GM23338 (cell line): ENCODE results near the gene CBX2. TPM values are rescaled to one million over a fixed set of nuclear protein-coding genes. Genes with fewer than 3 reads are reported as not detected.

Experiments
- ATAC-seq: fragments of 200-7000 bp; cut with Tn5 transposase; 3 replicates; pipeline ENCODE4 v1.9.1; 2020
- DNase-seq: peaks from one replicate; pipeline ENCODE4 v3.0.0-alpha.2; 2015; ENCODE audit warnings: low spot score
- H2AFZ ChIP-seq: fragments of 200-600 bp; sonication (generic); 2 replicates; pipeline ENCODE4 v1.8.0; 2016; ENCODE audit warnings: antibody characterized with exemption, mild to moderate bottlenecking, moderate library complexity
- H3F3A ChIP-seq: fragments of 200-600 bp; sonication (generic); replicated peaks from 2 replicates; pipeline ENCODE4 v1.8.0; 2017; ENCODE audit warnings: antibody characterized with exemption, mixed run types, low read depth
- H3K27ac ChIP-seq: fragments of 200-600 bp; sonication (generic); 2 replicates; pipeline ENCODE4 v1.6.1; 2016; ENCODE audit warnings: low read depth
- H3K27me3 ChIP-seq: fragments of 200-600 bp; sonication (generic); 2 replicates; pipeline ENCODE4 v1.8.0; 2016; ENCODE audit warnings: mild to moderate bottlenecking, mixed run types, moderate library complexity; ENCODE audit not compliant: insufficient read depth
- H3K36me3 ChIP-seq: fragments of 200-600 bp; sonication (generic); 2 replicates; pipeline ENCODE4 v1.8.0; 2016; ENCODE audit warnings: mild to moderate bottlenecking; ENCODE audit not compliant: insufficient read depth
- H3K4me1 ChIP-seq: fragments of 200-600 bp; sonication (generic); 2 replicates; pipeline ENCODE4 v1.8.0; 2016; ENCODE audit warnings: mild to moderate bottlenecking, moderate library complexity; ENCODE audit not compliant: insufficient read depth
- H3K4me2 ChIP-seq: fragments of 200-600 bp; sonication (generic); 2 replicates; pipeline ENCODE4 v1.7.1; 2017; ENCODE audit warnings: mixed run types
- H3K4me3 ChIP-seq: fragments of 200-600 bp; sonication (generic); 2 replicates; pipeline ENCODE4 v1.6.1; 2016; ENCODE audit warnings: mixed run types
- H3K79me2 ChIP-seq: fragments of 200-600 bp; sonication (generic); replicated peaks from 2 replicates; pipeline ENCODE4 v1.8.0; 2017; ENCODE audit warnings: mild to moderate bottlenecking; ENCODE audit not compliant: insufficient read depth
- H3K9me2 ChIP-seq: fragments of 200-600 bp; sonication (generic); 2 replicates; pipeline ENCODE4 v1.8.0; 2017; ENCODE audit not compliant: insufficient read depth
- H4K20me1 ChIP-seq: fragments of 200-600 bp; sonication (generic); replicated peaks from 2 replicates; pipeline ENCODE4 v1.8.0; 2017; ENCODE audit warnings: mild to moderate bottlenecking; ENCODE audit not compliant: insufficient read depth
- H3K27ac Mint-ChIP-seq: 2 replicates; pipeline ENCODE4 v1.8.0; 2020; ENCODE audit warnings: inconsistent platforms, mild to moderate bottlenecking, moderate library complexity, mixed read lengths
- H3K27me3 Mint-ChIP-seq: 3 replicates; pipeline ENCODE4 v1.8.0; 2022; ENCODE audit warnings: low read depth, mild to moderate bottlenecking, moderate library complexity, mixed read lengths, inconsistent platforms; ENCODE audit not compliant: insufficient read depth, poor library complexity
- H3K36me3 Mint-ChIP-seq: 3 replicates; pipeline ENCODE4 v1.8.0; 2021; ENCODE audit warnings: low read depth, mild to moderate bottlenecking, inconsistent platforms, moderate library complexity, mixed read lengths
- H3K4me1 Mint-ChIP-seq: 3 replicates; pipeline ENCODE4 v1.8.0; 2020; ENCODE audit warnings: mild to moderate bottlenecking, inconsistent platforms, mixed read lengths
- H3K4me3 Mint-ChIP-seq: 3 replicates; pipeline ENCODE4 v1.8.0; 2021; ENCODE audit warnings: moderate library complexity, mild to moderate bottlenecking, inconsistent platforms, mixed read lengths
- H3K9me3 Mint-ChIP-seq: 3 replicates; pipeline ENCODE4 v1.8.0; 2020; ENCODE audit warnings: moderate library complexity, mild to moderate bottlenecking, inconsistent platforms, mixed read lengths
- CREB1 ChIP-seq: fragments of 250-450 bp; sonication (Bioruptor Pico); IDR thresholded peaks from 2 replicates; pipeline ENCODE4 v1.5.0; 2020; ENCODE audit warnings: low read depth, mild to moderate bottlenecking, moderate library complexity
- EZH2 ChIP-seq: fragments of 200-600 bp; sonication (generic); IDR thresholded peaks from one replicate; pipeline ENCODE4 v1.8.0; 2017; ENCODE audit warnings: antibody characterized with exemption, mild to moderate bottlenecking, low read depth; ENCODE audit not compliant: unreplicated experiment
- JUNB ChIP-seq: IDR thresholded peaks from one replicate; pipeline ENCODE4 v1.6.1; 2016; ENCODE audit warnings: antibody characterized with exemption; ENCODE audit not compliant: unreplicated experiment
- NANOG ChIP-seq: IDR thresholded peaks from 2 replicates; pipeline ENCODE4 v1.6.1; 2016; ENCODE audit warnings: antibody characterized with exemption, borderline replicate concordance
- STAT1 ChIP-seq: IDR thresholded peaks from one replicate; pipeline ENCODE4 v1.6.1; 2016; ENCODE audit warnings: antibody characterized with exemption; ENCODE audit not compliant: unreplicated experiment
- polyA plus RNA-seq: library from polyadenylated mRNA; unstranded; fragments of >200 nt; fragmentation: Nextera tagmentation; extraction: Ambion mirVana; gene quantifications from 2 replicates; pipeline ENCODE4 v1.2.1, GENCODE V29; 2016
- total RNA-seq: library from RNA; depleted of rRNA; stranded (reverse); fragments of >200 nt; shearing (Covaris generic); gene quantifications from 2 replicates; pipeline ENCODE4 v1.2.3, GENCODE V29; 2014
- TF ChIP-seq, protein P1 (sequence below): IDR thresholded peaks from one replicate; pipeline ENCODE4 v1.6.1; 2018; ENCODE audit warnings: antibody characterized with exemption; ENCODE audit not compliant: unreplicated experiment
- TF ChIP-seq, protein P2 (sequence below): fragments of 250-450 bp; sonication (Bioruptor Pico); IDR thresholded peaks from 2 replicates; pipeline ENCODE4 v1.5.0; 2020; ENCODE audit warnings: mild to moderate bottlenecking, moderate library complexity
- TF ChIP-seq, protein P3 (sequence below): IDR thresholded peaks from 2 replicates; pipeline ENCODE4 v1.6.1; 2016; ENCODE audit warnings: antibody characterized with exemption

CBX2 gene
- total and polyA plus RNA-seq, 2 experiments from 2014 or later = 26.6 to 114 TPM

DNA sequence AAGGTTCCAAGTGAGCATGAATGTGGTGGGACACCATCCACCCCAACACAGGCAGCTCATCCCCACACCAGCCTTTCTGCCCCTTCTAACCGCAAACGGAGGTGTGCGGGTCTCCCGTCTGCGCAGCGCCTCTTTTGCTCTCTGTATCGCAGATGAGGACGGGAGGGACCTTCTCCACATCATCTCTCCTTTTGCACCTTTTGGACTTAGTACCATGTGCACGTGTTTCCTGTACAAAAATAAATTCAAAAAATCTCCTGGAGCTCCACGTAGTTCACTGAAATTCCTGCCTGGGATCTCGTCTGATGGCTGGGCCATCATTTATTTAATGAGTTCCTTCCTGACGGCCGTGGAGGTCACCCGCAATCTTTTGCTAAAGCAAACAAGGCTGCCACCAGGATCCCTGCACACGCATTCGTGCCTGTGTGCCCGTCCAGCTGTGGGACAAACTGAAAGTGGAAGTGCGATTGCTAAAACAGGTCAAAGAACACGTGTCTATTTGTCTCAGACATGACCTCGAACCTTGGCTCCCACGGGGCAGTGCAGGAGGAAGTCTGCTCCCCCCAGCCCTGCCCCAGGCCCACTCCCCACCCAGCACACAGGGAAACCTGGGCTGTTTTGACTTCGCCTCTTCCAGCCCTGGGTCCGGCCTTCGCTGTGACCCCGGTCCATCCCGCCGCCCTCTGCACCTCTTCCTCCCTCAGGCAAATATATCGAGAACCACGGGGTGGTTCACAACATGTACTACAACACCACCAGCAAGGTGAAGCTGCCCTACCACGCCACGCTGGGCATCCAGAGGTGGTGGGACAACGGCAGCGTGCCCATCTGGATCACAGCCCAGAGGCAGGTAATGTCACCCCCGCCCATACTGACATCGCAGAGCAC is 44.9 kb upstream of the CBX2 start:
- no peak overlapping the region for H2AFZ ChIP-seq
- H4K20me1 ChIP-seq = no peaks in the 10 kb centered on the region
- DNase-seq (no peak), ATAC-seq (no peak)
- no peak overlapping the region for H3K27ac ChIP-seq
- no peak overlapping the region for H3K4me3 ChIP-seq
- no peaks in the 10 kb centered on the region for H3K4me1 ChIP-seq
- no peak overlapping the region for H3K27ac Mint-ChIP-seq
- no peak overlapping the region for H3K4me3 Mint-ChIP-seq
- TF ChIP-seq NANOG (no peak), EZH2 (no peak), CREB1 (no peak), STAT1 (no peak), JUNB (no peak)
- TF ChIP-seq, protein P1, sequence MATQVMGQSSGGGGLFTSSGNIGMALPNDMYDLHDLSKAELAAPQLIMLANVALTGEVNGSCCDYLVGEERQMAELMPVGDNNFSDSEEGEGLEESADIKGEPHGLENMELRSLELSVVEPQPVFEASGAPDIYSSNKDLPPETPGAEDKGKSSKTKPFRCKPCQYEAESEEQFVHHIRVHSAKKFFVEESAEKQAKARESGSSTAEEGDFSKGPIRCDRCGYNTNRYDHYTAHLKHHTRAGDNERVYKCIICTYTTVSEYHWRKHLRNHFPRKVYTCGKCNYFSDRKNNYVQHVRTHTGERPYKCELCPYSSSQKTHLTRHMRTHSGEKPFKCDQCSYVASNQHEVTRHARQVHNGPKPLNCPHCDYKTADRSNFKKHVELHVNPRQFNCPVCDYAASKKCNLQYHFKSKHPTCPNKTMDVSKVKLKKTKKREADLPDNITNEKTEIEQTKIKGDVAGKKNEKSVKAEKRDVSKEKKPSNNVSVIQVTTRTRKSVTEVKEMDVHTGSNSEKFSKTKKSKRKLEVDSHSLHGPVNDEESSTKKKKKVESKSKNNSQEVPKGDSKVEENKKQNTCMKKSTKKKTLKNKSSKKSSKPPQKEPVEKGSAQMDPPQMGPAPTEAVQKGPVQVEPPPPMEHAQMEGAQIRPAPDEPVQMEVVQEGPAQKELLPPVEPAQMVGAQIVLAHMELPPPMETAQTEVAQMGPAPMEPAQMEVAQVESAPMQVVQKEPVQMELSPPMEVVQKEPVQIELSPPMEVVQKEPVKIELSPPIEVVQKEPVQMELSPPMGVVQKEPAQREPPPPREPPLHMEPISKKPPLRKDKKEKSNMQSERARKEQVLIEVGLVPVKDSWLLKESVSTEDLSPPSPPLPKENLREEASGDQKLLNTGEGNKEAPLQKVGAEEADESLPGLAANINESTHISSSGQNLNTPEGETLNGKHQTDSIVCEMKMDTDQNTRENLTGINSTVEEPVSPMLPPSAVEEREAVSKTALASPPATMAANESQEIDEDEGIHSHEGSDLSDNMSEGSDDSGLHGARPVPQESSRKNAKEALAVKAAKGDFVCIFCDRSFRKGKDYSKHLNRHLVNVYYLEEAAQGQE = no peak
- TF ChIP-seq, protein P2, sequence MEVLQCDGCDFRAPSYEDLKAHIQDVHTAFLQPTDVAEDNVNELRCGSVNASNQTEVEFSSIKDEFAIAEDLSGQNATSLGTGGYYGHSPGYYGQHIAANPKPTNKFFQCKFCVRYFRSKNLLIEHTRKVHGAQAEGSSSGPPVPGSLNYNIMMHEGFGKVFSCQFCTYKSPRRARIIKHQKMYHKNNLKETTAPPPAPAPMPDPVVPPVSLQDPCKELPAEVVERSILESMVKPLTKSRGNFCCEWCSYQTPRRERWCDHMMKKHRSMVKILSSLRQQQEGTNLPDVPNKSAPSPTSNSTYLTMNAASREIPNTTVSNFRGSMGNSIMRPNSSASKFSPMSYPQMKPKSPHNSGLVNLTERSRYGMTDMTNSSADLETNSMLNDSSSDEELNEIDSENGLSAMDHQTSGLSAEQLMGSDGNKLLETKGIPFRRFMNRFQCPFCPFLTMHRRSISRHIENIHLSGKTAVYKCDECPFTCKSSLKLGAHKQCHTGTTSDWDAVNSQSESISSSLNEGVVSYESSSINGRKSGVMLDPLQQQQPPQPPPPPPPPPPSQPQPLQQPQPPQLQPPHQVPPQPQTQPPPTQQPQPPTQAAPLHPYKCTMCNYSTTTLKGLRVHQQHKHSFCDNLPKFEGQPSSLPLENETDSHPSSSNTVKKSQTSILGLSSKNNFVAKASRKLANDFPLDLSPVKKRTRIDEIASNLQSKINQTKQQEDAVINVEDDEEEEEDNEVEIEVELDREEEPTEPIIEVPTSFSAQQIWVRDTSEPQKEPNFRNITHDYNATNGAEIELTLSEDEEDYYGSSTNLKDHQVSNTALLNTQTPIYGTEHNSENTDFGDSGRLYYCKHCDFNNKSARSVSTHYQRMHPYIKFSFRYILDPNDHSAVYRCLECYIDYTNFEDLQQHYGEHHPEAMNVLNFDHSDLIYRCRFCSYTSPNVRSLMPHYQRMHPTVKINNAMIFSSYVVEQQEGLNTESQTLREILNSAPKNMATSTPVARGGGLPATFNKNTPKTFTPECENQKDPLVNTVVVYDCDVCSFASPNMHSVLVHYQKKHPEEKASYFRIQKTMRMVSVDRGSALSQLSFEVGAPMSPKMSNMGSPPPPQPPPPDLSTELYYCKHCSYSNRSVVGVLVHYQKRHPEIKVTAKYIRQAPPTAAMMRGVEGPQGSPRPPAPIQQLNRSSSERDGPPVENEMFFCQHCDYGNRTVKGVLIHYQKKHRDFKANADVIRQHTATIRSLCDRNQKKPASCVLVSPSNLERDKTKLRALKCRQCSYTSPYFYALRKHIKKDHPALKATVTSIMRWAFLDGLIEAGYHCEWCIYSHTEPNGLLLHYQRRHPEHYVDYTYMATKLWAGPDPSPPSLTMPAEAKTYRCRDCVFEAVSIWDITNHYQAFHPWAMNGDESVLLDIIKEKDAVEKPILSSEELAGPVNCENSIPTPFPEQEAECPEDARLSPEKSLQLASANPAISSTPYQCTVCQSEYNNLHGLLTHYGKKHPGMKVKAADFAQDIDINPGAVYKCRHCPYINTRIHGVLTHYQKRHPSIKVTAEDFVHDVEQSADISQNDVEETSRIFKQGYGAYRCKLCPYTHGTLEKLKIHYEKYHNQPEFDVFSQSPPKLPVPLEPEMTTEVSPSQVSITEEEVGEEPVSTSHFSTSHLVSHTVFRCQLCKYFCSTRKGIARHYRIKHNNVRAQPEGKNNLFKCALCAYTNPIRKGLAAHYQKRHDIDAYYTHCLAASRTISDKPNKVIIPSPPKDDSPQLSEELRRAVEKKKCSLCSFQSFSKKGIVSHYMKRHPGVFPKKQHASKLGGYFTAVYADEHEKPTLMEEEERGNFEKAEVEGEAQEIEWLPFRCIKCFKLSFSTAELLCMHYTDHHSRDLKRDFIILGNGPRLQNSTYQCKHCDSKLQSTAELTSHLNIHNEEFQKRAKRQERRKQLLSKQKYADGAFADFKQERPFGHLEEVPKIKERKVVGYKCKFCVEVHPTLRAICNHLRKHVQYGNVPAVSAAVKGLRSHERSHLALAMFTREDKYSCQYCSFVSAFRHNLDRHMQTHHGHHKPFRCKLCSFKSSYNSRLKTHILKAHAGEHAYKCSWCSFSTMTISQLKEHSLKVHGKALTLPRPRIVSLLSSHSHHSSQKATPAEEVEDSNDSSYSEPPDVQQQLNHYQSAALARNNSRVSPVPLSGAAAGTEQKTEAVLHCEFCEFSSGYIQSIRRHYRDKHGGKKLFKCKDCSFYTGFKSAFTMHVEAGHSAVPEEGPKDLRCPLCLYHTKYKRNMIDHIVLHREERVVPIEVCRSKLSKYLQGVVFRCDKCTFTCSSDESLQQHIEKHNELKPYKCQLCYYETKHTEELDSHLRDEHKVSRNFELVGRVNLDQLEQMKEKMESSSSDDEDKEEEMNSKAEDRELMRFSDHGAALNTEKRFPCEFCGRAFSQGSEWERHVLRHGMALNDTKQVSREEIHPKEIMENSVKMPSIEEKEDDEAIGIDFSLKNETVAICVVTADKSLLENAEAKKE = no peak
- TF ChIP-seq, protein P3, sequence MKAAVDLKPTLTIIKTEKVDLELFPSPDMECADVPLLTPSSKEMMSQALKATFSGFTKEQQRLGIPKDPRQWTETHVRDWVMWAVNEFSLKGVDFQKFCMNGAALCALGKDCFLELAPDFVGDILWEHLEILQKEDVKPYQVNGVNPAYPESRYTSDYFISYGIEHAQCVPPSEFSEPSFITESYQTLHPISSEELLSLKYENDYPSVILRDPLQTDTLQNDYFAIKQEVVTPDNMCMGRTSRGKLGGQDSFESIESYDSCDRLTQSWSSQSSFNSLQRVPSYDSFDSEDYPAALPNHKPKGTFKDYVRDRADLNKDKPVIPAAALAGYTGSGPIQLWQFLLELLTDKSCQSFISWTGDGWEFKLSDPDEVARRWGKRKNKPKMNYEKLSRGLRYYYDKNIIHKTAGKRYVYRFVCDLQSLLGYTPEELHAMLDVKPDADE = no peak
- no peaks in the 10 kb centered on the region for H3K9me2 ChIP-seq
- H3K36me3 Mint-ChIP-seq = no peaks in the 10 kb centered on the region
- H3K27me3 Mint-ChIP-seq = peaks cover 16% of the 10 kb centered on the region
- H3K9me3 Mint-ChIP-seq = no peaks in the 10 kb centered on the region
- H3K79me2 ChIP-seq = no peaks in the 10 kb centered on the region
- H3K36me3 ChIP-seq = no peaks in the 10 kb centered on the region
- H3K4me2 ChIP-seq = no peak overlapping the region
- H3F3A ChIP-seq = no peaks in the 10 kb centered on the region
- 0 out of 3 replicates have a peak, but pooled peaks cover 4% of the 10 kb centered on the region for H3K4me1 Mint-ChIP-seq
- no peaks in the 10 kb centered on the region for H3K27me3 ChIP-seq
